Measurements from ENCODE around the gene NIPBL.
"Not testable (repeated sequence)": the region's sequence is repeated elsewhere in the genome, so short reads cannot be mapped to it uniquely, and the experiment has no call there.

NIPBL gene

GRCh38 chr5:36879274-36880033 lies 2.9 kb downstream of the NIPBL start:
- no peak for DNase-seq

GRCh38 chr5:36880761-36881160 lies 4.2 kb downstream of the NIPBL start:
- DNase-seq: no peak

DNA sequence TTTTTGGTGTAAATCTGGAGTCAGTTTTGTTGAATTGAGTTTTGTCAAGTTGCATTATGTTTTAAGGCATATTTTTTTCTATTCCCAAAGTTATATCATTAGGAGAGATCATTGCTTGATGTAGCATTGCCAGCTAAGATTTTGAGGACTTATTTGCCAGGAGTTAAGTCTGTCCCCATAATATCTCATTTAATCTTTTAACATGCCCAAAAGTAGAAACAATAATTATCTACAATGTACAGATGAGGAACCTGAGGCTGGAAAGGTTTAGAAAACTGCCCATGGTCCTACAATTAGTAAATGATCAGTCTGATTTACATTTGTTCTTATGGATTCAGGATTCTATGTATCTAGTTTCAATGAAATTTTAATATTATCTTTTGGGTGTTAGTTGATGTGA lies 4.7 kb downstream of the NIPBL start:
- DNase-seq: no peak

DNA sequence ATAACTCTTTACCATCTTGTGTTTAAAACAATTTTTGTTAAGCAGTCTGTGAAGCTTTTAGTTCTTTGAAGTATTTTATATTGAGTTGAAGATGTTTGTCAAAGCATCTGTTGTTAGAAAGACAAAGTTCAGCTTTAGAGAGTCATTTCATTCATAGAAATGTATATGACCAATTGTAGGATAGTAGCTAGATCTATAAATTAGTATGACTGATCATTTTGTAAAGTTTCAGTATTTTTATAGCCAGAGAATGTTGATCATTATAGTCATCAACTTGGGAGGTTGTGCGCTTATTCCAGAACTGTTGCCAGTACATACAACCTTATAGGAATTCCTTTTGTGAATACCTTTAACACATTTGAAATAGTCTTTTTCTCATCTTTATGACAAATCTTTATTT lies 5.2 kb downstream of the NIPBL start:
- DNase-seq: no peak

- DNase-seq: no peak
Observed at GRCh38 chr5:36882250-36882649, 5.7 kb downstream of the NIPBL start.

- DNase-seq: no peak
Observed at GRCh38 chr5:36883894-36884462, 7.4 kb downstream of the NIPBL start.

- no peak for DNase-seq
Observed at GRCh38 chr5:36885149-36885548, 8.6 kb downstream of the NIPBL start.

- no peak for DNase-seq
Observed at GRCh38 chr5:36885566-36886485, 9.3 kb downstream of the NIPBL start.

- DNase-seq: no peak
Observed at GRCh38 chr5:36886791-36887190, 10.2 kb downstream of the NIPBL start.

DNA sequence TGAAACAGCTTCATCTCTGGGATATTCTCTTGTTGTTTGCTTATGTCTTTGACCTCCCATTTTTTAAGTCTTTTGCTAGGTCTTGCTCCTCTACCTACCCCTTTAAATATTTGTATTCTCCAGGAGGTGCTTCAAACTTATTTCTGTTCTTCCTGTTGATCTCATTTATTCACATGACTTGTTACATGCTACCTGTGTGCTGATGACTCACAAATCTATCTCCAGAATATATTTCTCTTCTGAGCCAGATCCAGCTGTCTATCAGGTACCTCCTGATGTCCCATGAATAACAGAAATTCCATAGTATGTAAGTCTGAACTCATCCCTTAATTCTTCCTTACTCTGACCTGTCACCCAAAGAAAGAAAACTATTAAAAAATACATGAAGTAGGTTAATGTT lies 11.0 kb downstream of the NIPBL start:
- no peak for DNase-seq

DNA sequence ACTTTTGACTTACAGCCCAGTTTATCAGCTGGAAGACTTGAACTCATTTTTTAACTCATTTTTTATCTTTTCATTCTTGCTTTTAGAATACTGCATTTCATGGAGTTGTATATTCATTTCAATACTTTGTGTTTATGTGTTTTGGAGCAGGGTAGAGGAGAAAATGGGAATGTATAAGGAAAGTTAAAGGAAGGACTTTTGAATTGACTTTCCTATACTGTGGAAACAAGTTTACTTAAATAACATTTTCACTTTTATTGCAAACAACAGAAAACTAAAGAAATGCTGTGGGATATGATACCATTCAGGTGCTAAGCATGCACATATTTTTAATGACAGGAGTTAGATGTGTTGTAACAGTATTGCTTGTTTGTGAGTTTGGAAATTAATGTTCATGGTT lies 11.7 kb downstream of the NIPBL start:
- no peak for DNase-seq

GRCh38 chr5:36889264-36889663 lies 12.7 kb downstream of the NIPBL start:
- no peak for DNase-seq

DNA sequence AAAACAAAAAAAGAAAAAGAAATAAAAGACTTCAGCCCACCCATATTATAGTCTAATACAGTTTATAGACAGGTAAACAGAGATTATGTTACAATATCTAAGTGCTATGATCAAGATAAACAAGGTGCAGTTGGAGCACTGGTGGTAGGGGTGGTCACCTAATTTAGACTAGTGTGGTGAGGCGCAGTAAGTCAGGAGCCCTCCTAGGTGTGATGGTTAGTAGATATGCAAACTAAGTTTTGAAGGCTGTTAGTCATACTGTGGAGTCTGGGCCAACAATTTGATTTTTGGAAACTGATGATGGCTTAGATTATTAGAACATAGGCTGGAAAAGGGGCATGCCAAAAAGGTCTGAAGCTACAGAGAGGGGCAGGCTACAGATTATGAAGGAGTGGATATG lies 14.7 kb downstream of the NIPBL start:
- DNase-seq: no peak

- not testable (repeated sequence) for DNase-seq
Observed at GRCh38 chr5:36892085-36892830, 15.7 kb downstream of the NIPBL start.

DNA sequence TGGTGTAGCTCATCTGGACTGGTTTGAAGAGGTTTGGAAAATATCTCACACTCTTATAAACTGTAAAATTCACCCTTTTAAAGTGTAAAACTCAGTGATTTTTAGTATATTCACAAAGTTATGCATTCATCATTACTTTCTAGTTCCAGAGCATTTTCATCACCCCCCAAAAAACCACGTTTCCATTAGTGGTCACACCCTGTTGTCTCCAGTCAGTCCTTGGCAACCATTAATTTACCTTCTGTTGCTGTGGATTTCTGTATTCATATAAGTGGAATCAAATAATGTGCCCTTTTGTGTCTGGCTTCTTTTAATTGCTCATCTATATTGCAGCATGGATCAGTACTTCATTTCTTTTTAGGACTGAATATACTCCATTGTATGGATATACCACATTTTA lies 18.4 kb downstream of the NIPBL start:
- DNase-seq: no peak

- DNase-seq: no peak
Observed at GRCh38 chr5:36896476-36896875, 19.9 kb downstream of the NIPBL start.

DNA sequence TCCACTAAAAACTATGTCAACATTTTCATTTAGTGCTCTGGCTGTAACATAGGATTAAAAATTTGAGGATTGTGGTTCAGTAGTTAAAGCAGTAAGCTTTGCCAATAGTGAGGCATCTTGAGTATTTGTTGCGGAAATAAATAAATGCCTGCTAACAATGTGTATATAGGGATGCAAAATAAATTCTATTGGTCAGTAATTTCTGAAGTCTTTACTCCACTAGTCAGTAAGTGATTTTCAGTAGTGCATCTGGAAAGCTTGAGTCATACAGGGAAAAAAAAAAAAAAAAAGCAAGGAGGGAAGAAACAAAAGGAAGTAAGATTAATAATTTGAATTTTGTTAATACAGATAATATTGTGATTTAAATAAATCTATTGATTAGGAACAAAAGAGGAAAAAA lies 21.0 kb downstream of the NIPBL start:
- DNase-seq: no peak

DNA sequence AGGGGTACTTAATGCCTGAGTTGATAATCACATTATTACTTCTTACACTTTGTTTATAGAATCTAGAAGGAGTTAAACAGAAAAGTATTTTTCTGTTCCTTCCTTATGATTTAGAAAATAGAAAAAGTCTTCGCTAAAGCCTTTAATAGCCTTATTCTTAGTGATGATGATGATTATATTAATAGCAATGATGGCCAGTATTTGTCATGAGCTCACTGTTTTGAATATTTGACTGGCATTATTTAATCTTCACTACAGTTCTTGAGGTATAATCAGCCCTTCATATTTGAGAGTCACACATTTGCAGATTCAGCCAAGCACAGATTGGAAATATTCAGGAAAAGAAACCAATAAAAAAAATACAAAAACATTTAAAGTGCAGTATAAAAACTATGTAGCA lies 23.3 kb downstream of the NIPBL start:
- no peak for DNase-seq

GRCh38 chr5:36900283-36900682 lies 23.7 kb downstream of the NIPBL start:
- DNase-seq: no peak

DNA sequence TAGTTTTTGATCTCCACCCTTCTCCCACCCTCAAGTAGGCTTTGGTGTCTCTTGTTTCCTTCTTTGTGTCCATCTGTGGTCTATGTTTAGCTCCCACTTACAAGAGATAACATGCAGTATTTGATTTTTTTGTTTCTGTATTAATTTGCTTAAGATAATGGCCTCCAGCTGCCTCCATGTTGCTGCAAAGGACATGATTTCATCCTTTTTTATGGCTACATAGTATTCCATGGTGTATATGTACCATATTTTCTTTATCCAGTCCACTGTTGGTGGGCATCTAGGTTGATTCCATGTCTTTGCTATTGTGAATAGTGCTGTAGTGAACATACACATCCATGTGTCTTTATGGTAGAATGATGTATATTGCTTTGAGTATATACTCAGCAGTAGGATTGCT lies 24.5 kb downstream of the NIPBL start:
- not testable (repeated sequence) for DNase-seq

GRCh38 chr5:36901856-36902255 lies 25.3 kb downstream of the NIPBL start:
- no peak for DNase-seq

DNA sequence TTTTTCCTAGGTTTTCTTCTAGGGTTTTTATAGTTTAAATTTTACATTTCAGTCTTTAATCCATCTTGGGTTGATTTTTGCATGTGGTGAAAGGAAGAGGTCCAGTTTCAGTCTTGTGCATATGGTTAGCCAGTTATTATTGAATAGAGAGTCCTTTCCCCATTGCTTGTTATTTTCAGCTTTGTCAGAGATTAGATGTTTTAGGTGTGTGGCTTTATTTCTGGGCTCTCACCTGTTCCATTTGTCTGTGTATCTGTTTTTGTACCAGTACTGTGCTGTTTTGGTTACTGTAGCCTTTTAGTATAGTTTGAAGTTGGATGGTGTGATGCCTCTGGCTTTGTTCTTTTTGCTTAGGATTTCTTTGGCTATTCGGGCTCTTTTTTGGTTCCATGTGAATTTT lies 25.8 kb downstream of the NIPBL start:
- no peak for DNase-seq

- no peak for DNase-seq
Observed at GRCh38 chr5:36904677-36905076, 28.1 kb downstream of the NIPBL start.
